Trophoblast cell (in vitro differentiated cells and primary cell): ENCODE data around the gene ISLR.
A peak's percentile ranks its signal among the peaks of the same experiment; 100 is the strongest.

Source experiments
- DNase-seq, 2 donors: peaks; one replicate each; pipeline ENCODE4 v3.0.0-alpha.2; 2016
- H2AFZ ChIP-seq: 2 replicates; pipeline ENCODE4 v1.6.1; 2013; ENCODE audit warnings: low read length, moderate library complexity, mild to moderate bottlenecking; ENCODE audit not compliant: insufficient read depth, poor library complexity
- H2AK5ac ChIP-seq: 2 replicates; pipeline ENCODE4 v1.6.1; 2013; ENCODE audit warnings: mild to moderate bottlenecking, low read length
- H2BK120ac ChIP-seq: 2 replicates; pipeline ENCODE4 v1.6.1; 2013; ENCODE audit warnings: low read length, mild to moderate bottlenecking, moderate library complexity; ENCODE audit not compliant: insufficient read depth, poor library complexity
- H2BK12ac ChIP-seq: 2 replicates; pipeline ENCODE4 v1.6.1; 2013; ENCODE audit warnings: mild to moderate bottlenecking, low read length, moderate library complexity
- H2BK5ac ChIP-seq: 2 replicates; pipeline ENCODE4 v1.6.1; 2013; ENCODE audit warnings: low read length, low read depth, moderate library complexity, mild to moderate bottlenecking; ENCODE audit not compliant: poor library complexity
- H3K14ac ChIP-seq: 2 replicates; pipeline ENCODE4 v1.6.1; 2013; ENCODE audit warnings: mild to moderate bottlenecking, low read length
- H3K18ac ChIP-seq: 2 replicates; pipeline ENCODE4 v1.6.1; 2013; ENCODE audit warnings: mild to moderate bottlenecking, low read length
- H3K23ac ChIP-seq: 2 replicates; pipeline ENCODE4 v1.6.1; 2013; ENCODE audit warnings: low read length
- H3K27ac ChIP-seq: 2 replicates; pipeline ENCODE4 v1.5.1; 2013; ENCODE audit warnings: low read depth, mild to moderate bottlenecking, inconsistent platforms, low read length, moderate library complexity
- H3K27me3 ChIP-seq: 2 replicates; pipeline ENCODE4 v1.6.1; 2013; ENCODE audit warnings: inconsistent platforms, mild to moderate bottlenecking, low read length, moderate library complexity; ENCODE audit not compliant: insufficient read depth
- H3K36me3 ChIP-seq, 2 experiments: 1 replicate in 1 of 2; 2 replicates in 1 of 2; pipeline ENCODE4 v1.6.1; 2013; ENCODE audit warnings: low read length in 2 of 2, mild to moderate bottlenecking in 2 of 2, moderate library complexity in 1 of 2; ENCODE audit not compliant: insufficient read depth in 2 of 2, control insufficient read depth in 1 of 2
- H3K4ac ChIP-seq: 2 replicates; pipeline ENCODE4 v1.6.1; 2013; ENCODE audit warnings: low read depth, mild to moderate bottlenecking, low read length, moderate library complexity
- H3K4me1 ChIP-seq, 2 experiments: 1 replicate in 1 of 2; 2 replicates in 1 of 2; pipeline ENCODE4 v1.6.1; 2013; ENCODE audit warnings: low read length in 2 of 2, mild to moderate bottlenecking in 2 of 2, moderate library complexity in 1 of 2; ENCODE audit not compliant: insufficient read depth in 2 of 2, control insufficient read depth in 1 of 2
- H3K4me2 ChIP-seq: 2 replicates; pipeline ENCODE4 v1.6.1; 2013; ENCODE audit warnings: inconsistent platforms, mild to moderate bottlenecking, low read length, moderate library complexity
- H3K4me3 ChIP-seq: 2 replicates; pipeline ENCODE4 v1.5.1; 2013; ENCODE audit warnings: mild to moderate bottlenecking, low read depth, low read length, inconsistent platforms
- H3K79me1 ChIP-seq: one replicate; pipeline ENCODE4 v1.6.1; 2013; ENCODE audit warnings: low read length
- H3K79me2 ChIP-seq: 2 replicates; pipeline ENCODE4 v1.6.1; 2013; ENCODE audit warnings: low read length, mild to moderate bottlenecking; ENCODE audit not compliant: control insufficient read depth, insufficient read depth, poor library complexity
- H3K9ac ChIP-seq: 2 replicates; pipeline ENCODE4 v1.6.1; 2013; ENCODE audit warnings: mild to moderate bottlenecking, low read length
- H3K9me3 ChIP-seq: 2 replicates; pipeline ENCODE4 v1.6.1; 2013; ENCODE audit warnings: low read depth, mild to moderate bottlenecking, control low read depth, inconsistent platforms, low read length; ENCODE audit not compliant: insufficient read depth
- H4K12ac ChIP-seq: 2 replicates; pipeline ENCODE4 v1.6.1; 2013; ENCODE audit warnings: low read depth, mild to moderate bottlenecking, low read length, moderate library complexity
- H4K8ac ChIP-seq: 2 replicates; pipeline ENCODE4 v1.6.1; 2013; ENCODE audit warnings: low read depth, mild to moderate bottlenecking, low read length, moderate library complexity
- H4K91ac ChIP-seq: one replicate; pipeline ENCODE4 v1.6.1; 2013; ENCODE audit warnings: low read depth, mild to moderate bottlenecking, low read length, moderate library complexity
- WGBS: extraction: QIAGEN DNeasy Blood & Tissue Kit; methylation state at CpG from one replicate; pipeline ENCODE4 v1.1.7; 2013; ENCODE audit warnings: missing lambda C conversion rate; ENCODE audit not compliant: insufficient read length, insufficient coverage; ENCODE audit errors: extremely low coverage; 5-methylcytosine and 5-hydroxymethylcytosine counted together

ISLR gene

GRCh38 chr15:74146277-74146800, 27.2 kb upstream of the ISLR start:
- no peaks in the 10 kb centered on the region for H3K4me1 ChIP-seq
- H4K91ac ChIP-seq = no peak overlapping the region
- H3K4me3 ChIP-seq = no peak overlapping the region
- H3K23ac ChIP-seq = no peak overlapping the region
- H3K9me3 ChIP-seq = peaks cover 3% of the 10 kb centered on the region
- no peaks in the 10 kb centered on the region for H3K27me3 ChIP-seq
- H3K18ac ChIP-seq = no peak overlapping the region
- H2BK5ac ChIP-seq = no peak overlapping the region
- no peak for DNase-seq
- H3K79me2 ChIP-seq = no peaks in the 10 kb centered on the region
- H4K8ac ChIP-seq = no peak overlapping the region
- no peak overlapping the region for H3K4ac ChIP-seq
- H3K27ac ChIP-seq = no peak overlapping the region
- H3K9ac ChIP-seq = no peak overlapping the region
- no peaks in the 10 kb centered on the region for H3K36me3 ChIP-seq
- H3K79me1 ChIP-seq = no peaks in the 10 kb centered on the region
- no CpG with 5 or more reads among the region's 1 CpG for WGBS
- H2AFZ ChIP-seq = no peak overlapping the region
- H4K12ac ChIP-seq = no peak overlapping the region
- no peak overlapping the region for H2BK12ac ChIP-seq
- no peak overlapping the region for H3K4me2 ChIP-seq
- H3K14ac ChIP-seq = no peak overlapping the region
- H2BK120ac ChIP-seq = no peak overlapping the region
- no peak overlapping the region for H2AK5ac ChIP-seq

GRCh38 chr15:74147051-74147450, 26.5 kb upstream of the ISLR start:
- no peak overlapping the region for H2AK5ac ChIP-seq
- H4K91ac ChIP-seq = no peak overlapping the region
- H3K4me1 ChIP-seq = no peaks in the 10 kb centered on the region
- no peak overlapping the region for H2BK120ac ChIP-seq
- H3K4me2 ChIP-seq = no peak overlapping the region
- no peak overlapping the region for H3K4me3 ChIP-seq
- H4K12ac ChIP-seq = no peak overlapping the region
- no CpG with 5 or more reads among the region's 2 CpGs for WGBS
- no peak overlapping the region for H2BK5ac ChIP-seq
- no peak overlapping the region for H2AFZ ChIP-seq
- no peak overlapping the region for H3K4ac ChIP-seq
- H3K18ac ChIP-seq = no peak overlapping the region
- H3K79me1 ChIP-seq = no peaks in the 10 kb centered on the region
- H4K8ac ChIP-seq = no peak overlapping the region
- no peak overlapping the region for H2BK12ac ChIP-seq
- H3K14ac ChIP-seq = no peak overlapping the region
- no peak for DNase-seq
- no peaks in the 10 kb centered on the region for H3K36me3 ChIP-seq
- H3K9me3 ChIP-seq = peaks cover 3% of the 10 kb centered on the region
- H3K9ac ChIP-seq = no peak overlapping the region
- no peak overlapping the region for H3K27ac ChIP-seq
- H3K27me3 ChIP-seq = no peaks in the 10 kb centered on the region
- no peak overlapping the region for H3K23ac ChIP-seq
- H3K79me2 ChIP-seq = no peaks in the 10 kb centered on the region

DNA sequence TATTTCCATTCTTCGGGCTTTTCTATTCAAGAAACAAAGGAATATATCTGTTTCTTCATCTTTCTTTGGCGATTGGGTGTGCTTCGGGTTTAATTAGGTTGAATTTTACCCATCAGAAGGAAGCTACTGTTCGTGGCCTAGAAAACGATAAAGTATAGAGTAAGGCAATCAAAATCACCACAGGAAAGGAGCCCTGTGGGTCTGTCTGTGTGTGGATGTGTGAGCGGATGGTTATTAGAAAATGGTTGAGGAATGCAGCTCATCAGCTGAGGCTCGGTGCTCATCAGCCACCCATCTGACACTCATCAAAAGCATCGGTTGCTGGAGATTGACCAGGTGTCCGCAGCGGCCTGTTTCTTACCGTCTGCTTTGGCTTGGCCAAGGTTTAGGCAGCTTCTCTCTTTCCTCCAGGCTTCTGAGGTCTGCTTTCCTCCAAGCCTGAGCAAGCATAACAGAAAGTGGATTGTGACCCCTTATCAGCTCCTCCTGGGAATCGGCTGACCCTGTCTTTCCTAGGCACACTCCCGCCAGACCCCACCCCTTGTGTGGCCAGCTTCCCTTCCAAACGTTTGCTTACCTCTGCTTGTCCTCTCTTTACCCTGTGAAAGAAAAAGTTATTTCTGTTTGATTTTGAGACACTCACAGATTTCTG, 17.6 kb upstream of the ISLR start:
- Histone ChIP-seq H3K27ac (no peak overlapping the region), H3K18ac (no peak overlapping the region), H2AFZ (no peak overlapping the region), H3K27me3 (no peaks in the 10 kb centered on the region), H3K9me3 (no peaks in the 10 kb centered on the region), H3K4me1 (peaks cover 0 to 6% of the 10 kb centered on the region in 2 experiments), H3K14ac (no peak overlapping the region), H2BK120ac (no peak overlapping the region), H3K4me2 (no peak overlapping the region), H2BK12ac (no peak overlapping the region), H3K36me3 (no peaks in the 10 kb centered on the region), H4K12ac (no peak overlapping the region), H3K4ac (no peak overlapping the region), H3K79me2 (no peaks in the 10 kb centered on the region), H3K9ac (no peak overlapping the region), H3K79me1 (no peaks in the 10 kb centered on the region), H4K8ac (no peak overlapping the region), H3K4me3 (peak overlapping the region; percentile 44), H2BK5ac (no peak overlapping the region), H3K23ac (no peak overlapping the region), H2AK5ac (no peak overlapping the region), H4K91ac (no peak overlapping the region)
- no CpG with 5 or more reads among the region's 14 CpGs for WGBS
- DNase-seq = no peak

DNA sequence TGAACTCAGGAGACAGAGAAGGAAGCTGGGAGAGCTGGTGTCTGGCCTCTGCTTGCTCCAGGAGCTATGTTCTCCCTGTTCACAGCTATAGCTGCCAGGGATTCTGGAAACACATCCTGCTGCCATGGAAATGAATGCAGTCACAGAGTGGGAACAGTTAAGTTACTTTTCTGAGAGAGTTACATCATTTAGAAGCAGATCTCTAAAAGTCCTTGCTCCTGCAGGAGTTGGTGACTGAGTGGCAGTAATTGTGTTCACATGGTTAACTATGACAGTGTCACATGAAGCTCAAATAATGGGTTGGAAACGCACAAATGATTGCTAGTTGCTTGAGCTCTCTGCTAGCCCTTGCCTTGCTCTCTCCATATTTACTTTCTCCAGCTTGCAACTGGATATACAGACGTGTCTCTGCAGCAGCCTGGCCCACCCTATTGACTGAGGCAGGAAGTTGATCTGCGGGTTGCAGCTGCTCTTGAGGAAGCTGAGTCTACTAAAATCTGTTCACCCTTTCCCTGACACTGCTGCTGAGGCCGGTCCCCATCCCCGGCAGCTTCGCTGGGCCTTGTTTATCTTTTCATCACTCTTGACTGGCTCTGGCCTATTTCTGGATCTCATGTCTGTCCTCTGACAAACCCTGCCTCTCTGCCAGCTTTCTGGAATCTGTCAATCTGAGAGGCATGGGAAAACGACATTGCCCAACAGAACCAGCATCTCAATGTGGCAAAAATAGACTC, 16.7 kb upstream of the ISLR start:
- H2BK12ac ChIP-seq = no peak overlapping the region
- peaks cover 0 to 6% of the 10 kb centered on the region in 2 experiments for H3K4me1 ChIP-seq
- H2BK5ac ChIP-seq = no peak overlapping the region
- no CpG with 5 or more reads among the region's 7 CpGs for WGBS
- H3K79me2 ChIP-seq = no peaks in the 10 kb centered on the region
- no peak overlapping the region for H3K4me3 ChIP-seq
- H4K12ac ChIP-seq = no peak overlapping the region
- no peak for DNase-seq
- H3K27me3 ChIP-seq = no peaks in the 10 kb centered on the region
- no peak overlapping the region for H3K18ac ChIP-seq
- H3K23ac ChIP-seq = no peak overlapping the region
- no peak overlapping the region for H2AK5ac ChIP-seq
- H3K14ac ChIP-seq = no peak overlapping the region
- no peak overlapping the region for H4K91ac ChIP-seq
- no peak overlapping the region for H4K8ac ChIP-seq
- H2BK120ac ChIP-seq = no peak overlapping the region
- no peak overlapping the region for H3K27ac ChIP-seq
- no peak overlapping the region for H3K4ac ChIP-seq
- H3K9me3 ChIP-seq = no peaks in the 10 kb centered on the region
- no peaks in the 10 kb centered on the region for H3K79me1 ChIP-seq
- no peaks in the 10 kb centered on the region for H3K36me3 ChIP-seq
- no peak overlapping the region for H2AFZ ChIP-seq
- no peak overlapping the region for H3K9ac ChIP-seq
- H3K4me2 ChIP-seq = no peak overlapping the region
